GM10266 (cell line): ENCODE data around the gene PACSIN1.

ENCODE experiments used
- DNase-seq: peaks from one replicate; pipeline ENCODE4 v3.0.0; 2012; ENCODE audit errors: extremely low spot score
- TF ChIP-seq, protein P1 (sequence below): IDR thresholded peaks from 2 replicates; pipeline ENCODE4 v1.5.1; 2012; ENCODE audit warnings: mild to moderate bottlenecking, low read depth; ENCODE audit not compliant: control insufficient read depth, insufficient read depth; ENCODE audit errors: missing control alignments

Gene PACSIN1

DNA sequence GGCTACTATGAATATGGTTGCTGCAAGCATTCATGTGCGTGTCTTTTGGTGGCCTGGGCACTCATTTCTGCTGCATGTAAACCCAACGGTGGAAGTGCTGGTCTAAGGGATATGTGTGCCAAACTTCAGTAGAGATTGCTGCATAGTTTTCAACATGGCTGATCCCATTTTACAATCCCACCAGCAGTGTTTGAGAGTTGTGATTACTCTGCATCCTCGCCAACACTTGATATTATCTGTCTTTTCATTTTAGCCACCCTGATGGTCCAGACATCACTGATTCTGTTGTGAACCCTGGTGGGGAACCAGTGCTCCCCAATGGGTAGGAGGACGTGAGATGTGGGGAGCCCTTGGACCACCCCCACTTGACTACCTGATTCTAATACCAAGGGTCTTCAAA is 27.5 kb downstream of the PACSIN1 start:
- TF ChIP-seq, protein P1, sequence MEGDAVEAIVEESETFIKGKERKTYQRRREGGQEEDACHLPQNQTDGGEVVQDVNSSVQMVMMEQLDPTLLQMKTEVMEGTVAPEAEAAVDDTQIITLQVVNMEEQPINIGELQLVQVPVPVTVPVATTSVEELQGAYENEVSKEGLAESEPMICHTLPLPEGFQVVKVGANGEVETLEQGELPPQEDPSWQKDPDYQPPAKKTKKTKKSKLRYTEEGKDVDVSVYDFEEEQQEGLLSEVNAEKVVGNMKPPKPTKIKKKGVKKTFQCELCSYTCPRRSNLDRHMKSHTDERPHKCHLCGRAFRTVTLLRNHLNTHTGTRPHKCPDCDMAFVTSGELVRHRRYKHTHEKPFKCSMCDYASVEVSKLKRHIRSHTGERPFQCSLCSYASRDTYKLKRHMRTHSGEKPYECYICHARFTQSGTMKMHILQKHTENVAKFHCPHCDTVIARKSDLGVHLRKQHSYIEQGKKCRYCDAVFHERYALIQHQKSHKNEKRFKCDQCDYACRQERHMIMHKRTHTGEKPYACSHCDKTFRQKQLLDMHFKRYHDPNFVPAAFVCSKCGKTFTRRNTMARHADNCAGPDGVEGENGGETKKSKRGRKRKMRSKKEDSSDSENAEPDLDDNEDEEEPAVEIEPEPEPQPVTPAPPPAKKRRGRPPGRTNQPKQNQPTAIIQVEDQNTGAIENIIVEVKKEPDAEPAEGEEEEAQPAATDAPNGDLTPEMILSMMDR = no peak
- DNase-seq = no peak

DNA sequence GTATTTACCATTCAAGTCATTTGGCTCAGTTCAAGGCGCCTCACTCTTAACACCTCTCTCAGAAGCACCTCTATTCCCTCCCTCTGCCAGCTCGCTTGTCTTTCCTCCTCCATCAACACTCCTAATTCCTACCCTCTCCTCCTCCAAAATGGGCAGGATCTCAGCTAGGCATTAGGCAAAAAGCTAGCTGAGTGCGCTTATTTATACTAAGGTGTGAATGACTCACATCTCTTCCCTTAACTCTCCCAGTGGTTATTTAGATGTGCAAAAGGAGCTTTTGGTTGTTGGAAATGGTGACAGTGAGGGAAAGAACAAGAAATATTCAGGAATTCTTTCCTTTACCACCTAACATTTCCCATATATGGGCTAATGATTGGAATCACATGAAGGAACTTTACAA is 29.1 kb downstream of the PACSIN1 start:
- DNase-seq = no peak
- TF ChIP-seq, protein P1 = no peak

DNA sequence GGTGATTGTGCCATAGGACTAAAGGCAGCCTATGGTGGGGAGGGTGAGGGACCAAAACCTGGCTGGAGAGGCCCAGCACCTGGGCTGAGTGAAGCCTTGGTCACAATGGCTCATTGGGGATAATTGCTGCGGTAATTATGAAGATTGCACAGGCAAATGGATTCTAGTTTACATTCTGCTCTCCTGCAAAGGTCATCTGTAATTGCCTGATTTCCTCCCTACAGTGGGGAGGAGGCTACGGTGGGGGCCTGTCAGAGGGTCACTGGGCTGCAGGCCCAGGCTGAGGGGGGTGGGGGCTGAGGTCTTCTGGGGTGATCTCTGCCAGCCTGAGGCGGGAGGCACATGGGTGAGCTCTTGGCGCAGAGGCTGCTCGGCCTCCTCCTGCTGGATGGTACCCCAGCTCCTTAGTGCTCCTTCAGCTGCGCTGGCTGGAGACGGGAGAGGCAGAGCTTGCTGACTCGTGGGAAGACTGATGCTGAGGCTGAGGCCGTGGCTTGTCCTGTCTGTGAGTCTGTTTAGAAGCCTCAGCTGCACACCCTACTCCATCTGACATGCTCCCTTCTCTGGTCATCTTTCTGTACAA is 30.3 kb downstream of the PACSIN1 start:
- no peak for DNase-seq
- TF ChIP-seq, protein P1 = no peak

DNA sequence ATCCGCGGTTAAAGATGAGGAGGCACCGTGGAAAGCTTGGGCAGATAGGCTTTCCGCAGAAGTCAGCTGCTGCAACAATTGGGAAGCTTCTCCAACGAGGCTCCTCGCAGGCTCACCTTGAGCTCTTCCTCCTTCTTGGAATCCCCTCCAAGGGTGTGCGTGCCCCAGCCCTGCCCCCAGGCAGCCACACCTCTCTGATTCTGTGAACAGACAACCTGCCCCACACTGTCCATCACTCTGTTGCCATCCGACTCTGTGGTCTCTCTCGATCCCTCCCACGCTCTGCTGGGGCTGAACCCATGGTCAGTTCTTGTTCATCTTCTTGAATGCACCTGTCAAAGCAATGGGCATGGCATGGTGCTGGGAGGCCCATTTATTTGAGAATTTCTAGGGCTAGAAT is 31.5 kb downstream of the PACSIN1 start:
- TF ChIP-seq, protein P1 = no peak
- DNase-seq = no peak

DNA sequence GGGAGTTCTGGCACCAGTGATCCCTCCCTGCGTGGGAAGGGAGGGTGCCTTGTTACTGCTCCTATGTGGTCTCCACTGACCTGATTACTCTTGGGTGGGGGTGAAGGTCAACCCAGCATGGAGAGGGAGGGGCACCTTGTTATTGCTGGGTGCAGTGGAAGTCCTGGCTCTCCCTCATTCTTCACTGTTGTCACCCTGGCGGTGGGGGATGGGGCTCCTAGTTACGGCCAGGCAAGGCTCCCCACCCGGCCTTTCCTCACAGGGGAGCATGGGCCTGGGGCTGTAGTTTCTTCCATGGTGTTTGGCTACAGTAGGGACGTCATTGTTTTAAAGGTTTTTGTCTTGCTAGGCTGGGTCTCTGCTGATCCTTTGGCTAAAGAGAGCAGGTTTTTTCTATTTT is 40.8 kb downstream of the PACSIN1 start:
- no peak for DNase-seq
- TF ChIP-seq, protein P1 = no peak

DNA sequence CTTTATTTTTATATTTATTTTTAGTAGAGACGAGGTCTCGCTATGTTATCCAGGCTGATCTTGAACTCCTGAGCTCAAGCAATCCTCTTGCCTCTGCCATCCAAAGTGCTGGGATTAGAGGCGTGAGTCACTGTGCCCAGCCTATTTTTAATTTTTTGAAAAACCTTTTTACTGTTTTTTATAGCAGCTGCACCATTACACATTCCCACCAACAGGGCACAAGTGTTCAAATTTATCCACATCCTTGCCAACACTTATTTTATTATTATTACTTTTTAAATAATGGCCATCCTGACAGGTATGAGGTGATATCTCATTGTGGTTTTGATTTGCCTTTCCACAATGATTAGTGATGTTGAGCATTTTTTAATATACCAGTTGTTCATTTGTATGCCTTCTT is 42.5 kb downstream of the PACSIN1 start:
- TF ChIP-seq, protein P1 = no peak
- no peak for DNase-seq

DNA sequence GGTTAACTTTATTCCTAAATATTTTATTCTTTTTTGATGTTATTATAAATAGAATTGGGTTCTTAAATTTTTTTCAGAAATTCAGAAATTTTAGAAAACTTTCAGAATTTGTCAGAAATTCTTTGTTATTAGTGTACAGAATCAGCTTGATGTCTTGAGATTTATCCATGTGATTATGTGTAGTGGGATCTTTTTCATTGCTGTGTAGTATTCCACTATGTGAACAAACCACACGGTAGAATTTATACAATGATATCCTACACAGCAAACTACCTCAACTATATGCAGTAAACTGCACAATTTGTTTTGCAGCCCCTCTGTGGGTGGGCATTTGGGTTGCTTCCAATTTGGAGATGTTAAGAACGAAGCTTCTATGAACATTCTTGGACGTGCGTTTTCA is 43.9 kb downstream of the PACSIN1 start:
- TF ChIP-seq, protein P1 = no peak
- no peak for DNase-seq
